Calu3 (cell line): ENCODE results near the gene CTSZ. TPM values are rescaled to one million over a fixed set of nuclear protein-coding genes. Genes with fewer than 3 reads are reported as not detected.

Experiments used
- BruUV-seq: library from RNA; stranded (reverse); fragments of 400-500 nt; replicated peaks from 2 replicates; lab custom pipeline; 2021; lab: Mats Ljungman, UMichigan
- CTCF ChIA-PET: fragments of 300-600 bp; sonication (Branson Sonifier 250); formaldehyde crosslinking; loops from one replicate; lab custom pipeline; 2022; ENCODE audit warnings: antibody characterized with exemption; lab: Charles Lee
- DNase-seq: peaks from one replicate; pipeline ENCODE4 v3.0.0; 2022
- H3K27ac Mint-ChIP-seq: one replicate; pipeline ENCODE4 v1.8.0; 2022; ENCODE audit warnings: mixed read lengths; ENCODE audit not compliant: unreplicated experiment
- H3K27me3 Mint-ChIP-seq: one replicate; pipeline ENCODE4 v1.8.0; 2022; ENCODE audit warnings: mixed read lengths; ENCODE audit not compliant: unreplicated experiment
- H3K36me3 Mint-ChIP-seq: one replicate; pipeline ENCODE4 v1.8.0; 2022; ENCODE audit warnings: mild to moderate bottlenecking, moderate library complexity, mixed read lengths; ENCODE audit not compliant: insufficient read depth, unreplicated experiment
- H3K4me1 Mint-ChIP-seq: one replicate; pipeline ENCODE4 v1.8.0; 2022; ENCODE audit warnings: mild to moderate bottlenecking, low read depth, mixed read lengths; ENCODE audit not compliant: unreplicated experiment
- H3K4me3 Mint-ChIP-seq: one replicate; pipeline ENCODE4 v1.8.0; 2022; ENCODE audit warnings: mild to moderate bottlenecking, low read depth, moderate library complexity, mixed read lengths; ENCODE audit not compliant: unreplicated experiment
- H3K9me3 Mint-ChIP-seq: one replicate; pipeline ENCODE4 v1.8.0; 2022; ENCODE audit warnings: low read depth, mixed read lengths; ENCODE audit not compliant: unreplicated experiment
- CTCF ChIP-seq: fragments of 200-600 bp; IDR thresholded peaks from one replicate; pipeline ENCODE4 v1.8.0; 2022; ENCODE audit warnings: antibody characterized with exemption; ENCODE audit not compliant: unreplicated experiment
- intact Hi-C: fragments of 100-400 bp; cut with micrococcal nuclease; formaldehyde crosslinking; loops from one replicate; pipeline ENCODE4 v1.10.0; 2022; ENCODE audit not compliant: unreplicated experiment
- total RNA-seq: library from RNA; stranded (reverse); gene quantifications from 2 replicates; pipeline ENCODE4 v1.2.3, GENCODE V29; 2022

Gene CTSZ
- total RNA-seq, 1 experiment from 2014 or later, result 183 TPM

GRCh38 chr20:58945965-58946631, 61.0 kb downstream of the CTSZ start:
- BruUV-seq, result no TSS peak
- no peak for DNase-seq
- no peak for TF ChIP-seq CTCF
- Mint-ChIP-seq H3K4me1 (peaks cover 15% of the 10 kb centered on the region), H3K36me3 (peaks cover 10% of the 10 kb centered on the region), H3K9me3 (no peaks in the 10 kb centered on the region), H3K27ac (no peak overlapping the region), H3K4me3 (no peak overlapping the region), H3K27me3 (no peaks in the 10 kb centered on the region)
- CTCF ChIA-PET, result interaction anchor here (0.6 kb wide), 1 partner anchor 9 kb away, joined by 4 read pairs; no protein-coding TSS in a partner anchor
- intact Hi-C loops, result no loop called here

Other genes starting within 250 kb of the CTSZ start
- 0.59 TPM in 1 of 2 replicates, not detected in the other for gene GNAS-AS1, start 156.4 kb downstream of the CTSZ start, total RNA-seq
- gene GNAS, start 154.5 kb downstream of the CTSZ start, total RNA-seq, result 1,324 and 1,410 TPM in 2 replicates
- gene NELFCD, start 26.0 kb downstream of the CTSZ start, total RNA-seq, result 179 and 181 TPM in 2 replicates
- gene TUBB1, start 12.2 kb upstream of the CTSZ start, total RNA-seq, result not detected in 2 replicates
- gene ATP5F1E, start 25.1 kb upstream of the CTSZ start, total RNA-seq, result 108 and 116 TPM in 2 replicates
- 128 and 136 TPM in 2 replicates for gene PRELID3B, start 35.5 kb upstream of the CTSZ start, total RNA-seq
- not detected in 2 replicates for gene ZNF831, start 156.6 kb upstream of the CTSZ start, total RNA-seq